Left ventricle myocardium inferior (tissue), 1 donor: Measurements from ENCODE around the gene TSHZ2. TPM values are rescaled to one million over a fixed set of nuclear protein-coding genes. Genes with fewer than 3 reads are reported as not detected.
"Not testable (repeated sequence)": the region's sequence is repeated elsewhere in the genome, so short reads cannot be mapped to it uniquely, and the experiment has no call there.

Source experiments
- DNase-seq: peaks from one replicate; pipeline ENCODE4 v3.0.0-alpha.2; 2020
- H3K27ac ChIP-seq: fragments of 200-600 bp; replicated peaks from 2 replicates; pipeline ENCODE4 v1.8.0; 2021
- H3K27me3 ChIP-seq: fragments of 200-600 bp; 2 replicates; pipeline ENCODE4 v1.8.0; 2021; ENCODE audit warnings: low read depth
- H3K36me3 ChIP-seq: fragments of 200-600 bp; 2 replicates; pipeline ENCODE4 v1.8.0; 2021
- H3K4me1 ChIP-seq: fragments of 200-600 bp; 2 replicates; pipeline ENCODE4 v1.8.0; 2021
- H3K4me3 ChIP-seq: fragments of 200-600 bp; 2 replicates; pipeline ENCODE4 v1.8.0; 2021; ENCODE audit warnings: mild to moderate bottlenecking, moderate library complexity
- H3K9me3 ChIP-seq: fragments of 200-600 bp; replicated peaks from 2 replicates; pipeline ENCODE4 v1.8.0; 2021
- CTCF ChIP-seq: fragments of 200-600 bp; IDR thresholded peaks from 2 replicates; pipeline ENCODE4 v1.8.0; 2021; ENCODE audit warnings: antibody characterized with exemption, mild to moderate bottlenecking, borderline replicate concordance
- intact Hi-C: fragments of 100-400 bp; cut with micrococcal nuclease; formaldehyde crosslinking; loops from one replicate; pipeline ENCODE4 v1.11.0; 2022
- total RNA-seq: library from RNA; stranded (reverse); fragmentation: NEBNext Ultra II Directional; extraction: Animal tissue kit (Norgen Biotek cat#: 25700); gene quantifications from one replicate; pipeline ENCODE4 v1.2.1, GENCODE V29; 2021
- donor health status: DM: no; HTN: yes; CAD: no; lungs with severe emphysema.

TSHZ2 gene
- total RNA-seq, 1 donor from 2014 or later: 3.1 TPM

GRCh38 chr20:53360852-53361251 is 388.7 kb downstream of the TSHZ2 start:
- no peak for TF ChIP-seq CTCF
- DNase-seq: no peak
- no peak overlapping the region for H3K4me3 ChIP-seq
- H3K27me3 ChIP-seq: no peaks in the 10 kb centered on the region
- H3K4me1 ChIP-seq: peaks cover 5% of the 10 kb centered on the region
- no peak overlapping the region for H3K27ac ChIP-seq
- peaks cover 1% of the 10 kb centered on the region for H3K36me3 ChIP-seq
- intact Hi-C loops: no loop called here
- H3K9me3 ChIP-seq: peaks cover 10% of the 10 kb centered on the region

- no peak for DNase-seq
- Histone ChIP-seq H3K4me3 (no peak overlapping the region), H3K27ac (no peak overlapping the region), H3K36me3 (no peaks in the 10 kb centered on the region), H3K9me3 (no peaks in the 10 kb centered on the region), H3K27me3 (no peaks in the 10 kb centered on the region), H3K4me1 (peaks cover 5% of the 10 kb centered on the region)
- intact Hi-C loops: no loop called here
- TF ChIP-seq CTCF: no peak
These were observed 390.6 kb downstream of the TSHZ2 start for GRCh38 chr20:53362736-53363135.

GRCh38 chr20:53364646-53365045 is 392.5 kb downstream of the TSHZ2 start:
- no peak for DNase-seq
- Histone ChIP-seq H3K4me3 (no peak overlapping the region), H3K27ac (no peak overlapping the region), H3K9me3 (no peaks in the 10 kb centered on the region), H3K4me1 (peaks cover 5% of the 10 kb centered on the region), H3K36me3 (no peaks in the 10 kb centered on the region), H3K27me3 (no peaks in the 10 kb centered on the region)
- intact Hi-C loops: no loop called here
- TF ChIP-seq CTCF: no peak

GRCh38 chr20:53365076-53365475 is 392.9 kb downstream of the TSHZ2 start:
- Histone ChIP-seq H3K27me3 (no peaks in the 10 kb centered on the region), H3K9me3 (no peaks in the 10 kb centered on the region)
- DNase-seq: no peak

GRCh38 chr20:53365539-53366075 is 393.4 kb downstream of the TSHZ2 start:
- no peak for TF ChIP-seq CTCF
- H3K27me3 ChIP-seq: no peaks in the 10 kb centered on the region
- H3K36me3 ChIP-seq: no peaks in the 10 kb centered on the region
- H3K4me1 ChIP-seq: peaks cover 5% of the 10 kb centered on the region
- H3K9me3 ChIP-seq: no peaks in the 10 kb centered on the region
- H3K27ac ChIP-seq: no peak overlapping the region
- no peak overlapping the region for H3K4me3 ChIP-seq
- intact Hi-C loops: no loop called here
- no peak for DNase-seq

More at GRCh38 chr20:53365076-53365475, 392.9 kb downstream of the TSHZ2 start:
- H3K4me3 ChIP-seq: no peak overlapping the region
- H3K36me3 ChIP-seq: no peaks in the 10 kb centered on the region
- intact Hi-C loops: no loop called here
- H3K4me1 ChIP-seq: peaks cover 5% of the 10 kb centered on the region
- no peak for TF ChIP-seq CTCF
- no peak overlapping the region for H3K27ac ChIP-seq

- H3K4me3 ChIP-seq, H3K27me3 ChIP-seq, H3K36me3 ChIP-seq, H3K27ac ChIP-seq, DNase-seq, intact Hi-C loops, H3K9me3 ChIP-seq, H3K4me1 ChIP-seq: not testable (repeated sequence)
These were observed 394.8 kb downstream of the TSHZ2 start for GRCh38 chr20:53366928-53367327.
